K562 (cell line): ENCODE data around the gene TRIO. TPM values are rescaled to one million over a fixed set of nuclear protein-coding genes. Genes with fewer than 3 reads are reported as not detected.

ENCODE experiments used
- ATAC-seq: fragments of 200-7000 bp; cut with Tn5 transposase; 3 replicates; pipeline ENCODE4 v1.9.1; 2020; ENCODE audit warnings: moderate library complexity
- BruUV-seq: library from RNA; stranded (reverse); fragments of 400-500 nt; replicated peaks from 2 replicates; lab custom pipeline; 2021; lab: Mats Ljungman, UMichigan
- CTCF ChIA-PET: fragments of 300-600 bp; formaldehyde crosslinking; extraction: SDS; loops from one replicate; lab custom pipeline; 2021; ENCODE audit warnings: low intra/inter-chr PET ratio; lab: Yijun Ruan, JAX
- POLR2A ChIA-PET: fragments of 300-600, 350-650 bp; sonication (Branson Sonifier 250); formaldehyde crosslinking; extraction: SDS; loops from one replicate; lab custom pipeline; 2021; ENCODE audit warnings: antibody characterized with exemption, inconsistent platforms; lab: Yijun Ruan, JAX
- DNase-seq, 4 experiments: peaks; one replicate each; pipeline versions ENCODE4 v3.0.0 to v3.0.0-alpha.2; 2011 to 2018; ENCODE audit warnings: low spot score in 3 of 4, mixed read lengths in 3 of 4; ENCODE audit errors: extremely low read depth in 1 of 4
- FAIRE-seq: peaks from 2 replicates; lab custom pipeline; 2011; peaks lifted over from hg19 to GRCh38; lab: Jason Lieb, UNC
- H2AFZ ChIP-seq: 2 replicates; pipeline ENCODE4 v1.6.0; 2011; ENCODE audit warnings: low read depth, low read length, control low read depth, inconsistent platforms
- H3K27ac ChIP-seq: fragments of 200-600 bp; 3 replicates; pipeline ENCODE4 v1.8.0; 2011; ENCODE audit warnings: low read depth, mild to moderate bottlenecking, control low read depth, inconsistent platforms, low read length, moderate library complexity, mixed read lengths; ENCODE audit errors: extremely low read depth
- H3K27me3 ChIP-seq, 2 experiments: fragments of 300-600 bp in 1 of 2; 2 replicates in 1 of 2; 3 replicates in 1 of 2; pipeline versions ENCODE4 v1.6.0 to v1.8.0; 2011; ENCODE audit warnings: inconsistent platforms in 2 of 2, low read length in 2 of 2, mild to moderate bottlenecking in 1 of 2, mixed read lengths in 1 of 2, moderate library complexity in 1 of 2; ENCODE audit not compliant: control insufficient read depth in 2 of 2, insufficient read depth in 2 of 2
- H3K36me3 ChIP-seq: fragments of 300-600 bp; 3 replicates; pipeline ENCODE4 v1.8.0; 2011; ENCODE audit warnings: mild to moderate bottlenecking, low read length, inconsistent platforms; ENCODE audit not compliant: control insufficient read depth, insufficient read depth
- H3K4me1 ChIP-seq, 2 experiments: fragments of 200-600 bp in 1 of 2; replicated peaks in 1 of 2; 2 replicates in 1 of 2; 3 replicates in 1 of 2; pipeline versions ENCODE4 v1.5.1 to v1.8.0; 2011; ENCODE audit warnings: inconsistent platforms in 2 of 2, low read length in 2 of 2, mild to moderate bottlenecking in 1 of 2, mixed read lengths in 1 of 2, moderate library complexity in 1 of 2; ENCODE audit not compliant: control insufficient read depth in 2 of 2, insufficient read depth in 2 of 2
- H3K4me2 ChIP-seq: 2 replicates; pipeline ENCODE4 v1.6.1; 2011; ENCODE audit warnings: low read length, control low read depth, inconsistent platforms, mixed read lengths; ENCODE audit not compliant: insufficient read depth
- H3K4me3 ChIP-seq: fragments of 200-600 bp; sonication (generic), shearing (Covaris generic); 2 replicates; pipeline ENCODE4 v1.5.1; 2016; ENCODE audit warnings: control low read depth, inconsistent platforms
- H3K79me2 ChIP-seq: fragments of 200-600 bp; 3 replicates; pipeline ENCODE4 v1.8.0; 2011; ENCODE audit warnings: low read length, inconsistent platforms; ENCODE audit not compliant: control insufficient read depth, insufficient read depth
- H3K9ac ChIP-seq, 2 experiments: 2 replicates each; pipeline versions ENCODE4 v1.6.0 to v1.6.1; 2011; ENCODE audit warnings: low read depth in 2 of 2, low read length in 2 of 2, control low read depth in 1 of 2, inconsistent platforms in 1 of 2, mild to moderate bottlenecking in 1 of 2, mixed read lengths in 1 of 2; ENCODE audit not compliant: insufficient read depth in 1 of 2
- H3K9me1 ChIP-seq: one replicate; pipeline ENCODE4 v1.6.0; 2011; ENCODE audit warnings: inconsistent platforms, mild to moderate bottlenecking, low read length, moderate library complexity; ENCODE audit not compliant: control insufficient read depth, insufficient read depth
- H3K9me3 ChIP-seq: replicated peaks from 2 replicates; pipeline ENCODE4 v1.5.1; 2011; ENCODE audit warnings: low read depth, low read length, inconsistent platforms; ENCODE audit not compliant: control insufficient read depth, insufficient read depth
- H4K20me1 ChIP-seq: replicated peaks from 2 replicates; pipeline ENCODE4 v1.6.1; 2011; ENCODE audit warnings: low read length, inconsistent platforms, mixed read lengths; ENCODE audit not compliant: control insufficient read depth, insufficient read depth
- C11orf30 ChIP-seq: fragments of 450-650 bp; IDR thresholded peaks from 2 replicates; pipeline ENCODE4 v1.6.1; 2016; ENCODE audit warnings: low read depth, mild to moderate bottlenecking
- CBFB ChIP-seq: sonication (generic); formaldehyde crosslinking; IDR thresholded peaks from 2 replicates; pipeline ENCODE4 v1.4.0; 2020; ENCODE audit warnings: mild to moderate bottlenecking, missing genetic modification reagents
- HDAC2 ChIP-seq: fragments of 450-650 bp; IDR thresholded peaks from 2 replicates; pipeline ENCODE4 v1.6.1; 2016; ENCODE audit warnings: mild to moderate bottlenecking
- HNRNPUL1 ChIP-seq: fragments of 200-400 bp; formaldehyde crosslinking; IDR thresholded peaks from 2 replicates; pipeline ENCODE4 v1.6.1; 2017; ENCODE audit warnings: low read length
- L3MBTL2 ChIP-seq: fragments of 450-650 bp; IDR thresholded peaks from 2 replicates; pipeline ENCODE4 v1.6.1; 2016; ENCODE audit warnings: mild to moderate bottlenecking, moderate library complexity
- MAFF ChIP-seq: IDR thresholded peaks from 2 replicates; pipeline ENCODE4 v1.6.1; 2012; ENCODE audit warnings: low read length, improper control_type of control experiment
- MAFG ChIP-seq: fragments of 450-650 bp; conservative IDR thresholded peaks from 2 replicates; pipeline ENCODE4 v1.6.1; 2016; ENCODE audit warnings: missing genetic modification characterization, missing compliant biosample characterization
- MAFK ChIP-seq: IDR thresholded peaks from 2 replicates; pipeline ENCODE4 v1.6.1; 2011; ENCODE audit warnings: low read length, improper control_type of control experiment
- MAZ ChIP-seq, 2 experiments: fragments of 450-650 bp in 1 of 2; sonication (generic) in 1 of 2; formaldehyde crosslinking; IDR thresholded peaks in 1 of 2; conservative IDR thresholded peaks in 1 of 2; 2 replicates each; pipeline versions ENCODE4 v1.4.0 to v1.5.0; 2020; ENCODE audit warnings: mild to moderate bottlenecking in 1 of 2, missing genetic modification reagents in 1 of 2
- NR2C1 ChIP-seq, 2 experiments: fragments of 450-650 bp; IDR thresholded peaks; 2 replicates each; pipeline ENCODE4 v1.6.1; 2017; ENCODE audit warnings: mild to moderate bottlenecking in 2 of 2, antibody characterized with exemption in 1 of 2, inconsistent platforms in 1 of 2, missing compliant biosample characterization in 1 of 2, missing genetic modification characterization in 1 of 2
- POLR2G ChIP-seq: fragments of 200-400 bp; formaldehyde crosslinking; IDR thresholded peaks from 2 replicates; pipeline ENCODE4 v1.6.1; 2017; ENCODE audit warnings: low read depth, mild to moderate bottlenecking, antibody characterized with exemption, low read length, moderate library complexity
- POLR3G ChIP-seq: IDR thresholded peaks from 2 replicates; pipeline ENCODE4 v1.6.1; 2011; ENCODE audit not compliant: insufficient read length, insufficient replicate concordance; ENCODE audit errors: extremely low read depth
- TARDBP ChIP-seq: fragments of 450-650 bp; IDR thresholded peaks from 2 replicates; pipeline ENCODE4 v1.6.1; 2016
- TBL1XR1 ChIP-seq, 2 experiments: IDR thresholded peaks; 2 replicates each; pipeline ENCODE4 v1.6.1; 2012; ENCODE audit warnings: improper control_type of control experiment in 2 of 2, low read length in 2 of 2, mild to moderate bottlenecking in 1 of 2
- THAP7 ChIP-seq: fragments of 250-450 bp; sonication (Bioruptor Pico); IDR thresholded peaks from 2 replicates; pipeline ENCODE4 v1.5.0; 2021
- TSC22D4 ChIP-seq: fragments of 450-650 bp; IDR thresholded peaks from 2 replicates; pipeline ENCODE4 v1.6.1; 2016; ENCODE audit warnings: missing genetic modification characterization, missing biosample characterization, control low read depth
- USF1 ChIP-seq: sonication (generic); formaldehyde crosslinking; IDR thresholded peaks from 2 replicates; pipeline ENCODE4 v1.9.0; 2022; ENCODE audit warnings: mild to moderate bottlenecking, missing genetic modification reagents
- VEZF1 ChIP-seq: fragments of 200-800 bp; sonication (Bioruptor generic); IDR thresholded peaks from 2 replicates; pipeline ENCODE4 v1.6.1; 2017; ENCODE audit warnings: missing genetic modification characterization, missing compliant biosample characterization
- YBX1 ChIP-seq: fragments of 450-650 bp; IDR thresholded peaks from 2 replicates; pipeline ENCODE4 v1.7.1; 2016; ENCODE audit warnings: mild to moderate bottlenecking
- ZNF239 ChIP-seq: fragments of 250-450 bp; sonication (Bioruptor Pico); IDR thresholded peaks from 2 replicates; pipeline ENCODE4 v1.4.0; 2020; ENCODE audit warnings: mild to moderate bottlenecking
- ZNF316 ChIP-seq: fragments of 450-650 bp; IDR thresholded peaks from 2 replicates; pipeline ENCODE4 v1.6.1; 2016
- WGBS: fragments of 100-300 bp; shearing (Covaris generic); methylation state at CpG from one replicate; pipeline ENCODE4 v1.1.6; 2016; ENCODE audit warnings: low coverage, mixed read lengths; ENCODE audit not compliant: insufficient coverage; ENCODE audit errors: missing lambda C conversion rate; 5-methylcytosine and 5-hydroxymethylcytosine counted together
- in situ Hi-C: fragments of 300-500 bp; cut with MboI; formaldehyde crosslinking; loops from 4 replicates; pipeline ENCODE4 v1.15.0; 2018; ENCODE audit warnings: inconsistent platforms, mixed read lengths
- intact Hi-C: fragments of 100-400 bp; cut with micrococcal nuclease; formaldehyde crosslinking; loops from 2 replicates; pipeline ENCODE4 v1.14.2; 2022
- polyA plus RNA-seq, 8 experiments: library from polyadenylated mRNA; depleted of rRNA in 4 of 8; stranded (reverse) in 5 of 8; unstranded in 3 of 8; fragments of >200 nt; fragmentation: Nextera tagmentation in 2 of 8; fragmentation: Illumina TruSeq in 1 of 8; extraction: Ambion mirVana in 2 of 8; extraction: Trizol in 1 of 8; gene quantifications; 2 replicates each; pipeline versions ENCODE4 v1.2.1 to v1.2.3, GENCODE V29; 2011 to 2014; ENCODE audit warnings: inconsistent platforms in 1 of 8, missing spikeins in 1 of 8
- total RNA-seq, 7 experiments: library from RNA; depleted of rRNA in 6 of 7; stranded (reverse); fragments of >200 nt in 6 of 7; fragmentation: Illumina TruSeq in 2 of 7; extraction: Trizol in 2 of 7; gene quantifications; 2 replicates each; pipeline versions ENCODE4 v1.2.1 to v1.2.3, GENCODE V29; 2011 to 2021; ENCODE audit warnings: low replicate concordance in 1 of 7

Gene TRIO
- total and polyA plus RNA-seq, 9 of the 15 experiments (the other 6 are each of a cell fraction or from before 2014, with no cell fraction given) = 0.24 to 5.0 (median 1.1) TPM

- Histone ChIP-seq H4K20me1 (no peaks in the 10 kb centered on the region; the same call in 1 of the 2 replicates), H3K9ac (no peak overlapping the region), H3K9me1 (no peaks in the 10 kb centered on the region), H3K27ac (no peak overlapping the region)
- FAIRE-seq (no peak), ATAC-seq (no peak)
- TF ChIP-seq ZNF239 (no peak), POLR2G (no peak), MAFK (peak; percentile 39; the same call in 1 of the 2 replicates), MAZ (CRISPR knock-in tag; conservative IDR thresholded peaks at IDR 0.05 in 1 of 2, IDR thresholded peaks at IDR 0.05 in 1 of 2) (no peak), L3MBTL2 (no peak), HDAC2 (no peak), USF1 (CRISPR knock-in tag) (no peak), C11orf30 (peak; percentile 65; the same call in 1 of the 2 replicates), YBX1 (no peak), MAFG (tag) (peak; percentile 56; the same call in 1 of the 2 replicates), POLR3G (no peak), ZNF316 (peak; percentile 85), TBL1XR1 (IDR thresholded peaks at IDR 0.05; ENCODE audit: low read length in 2 of 2) (no peak), NR2C1 (IDR thresholded peaks at IDR 0.05) (no peak), NR2C1 (tag; IDR thresholded peaks at IDR 0.05) (no peak), TARDBP (no peak), HNRNPUL1 (no peak), THAP7 (CRISPR knock-in tag) (no peak), VEZF1 (no peak), MAFF (peak; percentile 53), TSC22D4 (tag) (no peak), CBFB (CRISPR knock-in tag) (no peak)
- TF ChIP-seq, all 486 proteins: peak for 5
- under 1% methylated on average over 11 of the region's 11 CpGs for WGBS
- BruUV-seq = no TSS peak
- no peaks in the 10 kb centered on the region; the same call in 1 of the 2 replicates for H3K9me3 ChIP-seq
- H3K36me3 ChIP-seq = no peaks in the 10 kb centered on the region
- no peaks in the 10 kb centered on the region for H3K79me2 ChIP-seq
- H3K4me3 ChIP-seq = no peak overlapping the region
- POLR2A ChIA-PET = no interaction called here
- H3K4me2 ChIP-seq = no peak overlapping the region
- peaks cover 0 to 4% of the 10 kb centered on the region in 2 experiments; a peak in 1 of 5 replicates for H3K4me1 ChIP-seq
- intact Hi-C loops (loop anchor here (5.0 to 10.0 kb wide), 2 partner anchors 249 to 658 kb away; no protein-coding TSS in a partner anchor), in situ Hi-C loops (loop anchor here (10.0 kb wide), 1 partner anchor 369 kb away; no protein-coding TSS in a partner anchor)
- peaks cover 18 to 33% of the 10 kb centered on the region in 2 experiments for H3K27me3 ChIP-seq
- DNase-seq = no peak
- CTCF ChIA-PET = interaction anchor here (0.6 kb wide), 1 partner anchor 24 kb away, joined by 4 read pairs; no protein-coding TSS in a partner anchor
- H2AFZ ChIP-seq = no peak overlapping the region
Measured at GRCh38 chr5:14353726-14354474, 210.8 kb downstream of the TRIO start.
